DMS153 (cell line): ENCODE results near the gene LUC7L3.
"Not testable (repeated sequence)": the region's sequence is repeated elsewhere in the genome, so short reads cannot be mapped to it uniquely, and the experiment has no call there.

Experiments used
- DNase-seq: peaks from one replicate; lab custom pipeline; 2025; lab: John Stamatoyannopoulos, UW

LUC7L3 gene, protein sequence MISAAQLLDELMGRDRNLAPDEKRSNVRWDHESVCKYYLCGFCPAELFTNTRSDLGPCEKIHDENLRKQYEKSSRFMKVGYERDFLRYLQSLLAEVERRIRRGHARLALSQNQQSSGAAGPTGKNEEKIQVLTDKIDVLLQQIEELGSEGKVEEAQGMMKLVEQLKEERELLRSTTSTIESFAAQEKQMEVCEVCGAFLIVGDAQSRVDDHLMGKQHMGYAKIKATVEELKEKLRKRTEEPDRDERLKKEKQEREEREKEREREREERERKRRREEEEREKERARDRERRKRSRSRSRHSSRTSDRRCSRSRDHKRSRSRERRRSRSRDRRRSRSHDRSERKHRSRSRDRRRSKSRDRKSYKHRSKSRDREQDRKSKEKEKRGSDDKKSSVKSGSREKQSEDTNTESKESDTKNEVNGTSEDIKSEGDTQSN

GRCh38 chr17:50719144-50719923 is at the start of gene LUC7L3:
Gene LUC7L3 (plus strand): TSS chr17:50719603. CDS start chr17:50719733, 130 bp downstream.
- DNase-seq = peak; percentile 89

DNA sequence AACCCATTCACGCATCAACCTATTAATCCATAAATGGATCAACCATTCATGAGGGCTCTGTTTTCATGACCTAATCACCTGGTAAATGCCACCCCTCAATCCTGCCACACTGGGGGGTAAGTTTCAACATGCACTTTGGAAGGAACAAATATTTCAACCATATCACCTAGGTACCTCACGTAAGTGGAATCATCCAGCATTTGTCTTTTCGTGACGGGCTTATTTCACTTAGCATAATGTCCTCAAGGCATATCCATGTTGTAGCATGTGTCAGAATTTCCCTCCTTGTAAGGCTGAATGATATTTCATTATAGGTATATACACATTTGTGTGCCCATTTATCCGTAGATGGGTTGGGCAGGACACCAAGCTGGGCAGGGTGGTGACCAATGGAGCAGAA is 47.3 kb upstream of the LUC7L3 start:
- DNase-seq = no peak

GRCh38 chr17:50672831-50673551 is 46.4 kb upstream of the LUC7L3 start:
- no peak for DNase-seq

- DNase-seq = no peak
These were observed 44.2 kb upstream of the LUC7L3 start for GRCh38 chr17:50675190-50675589.

- no peak for DNase-seq
These were observed 43.8 kb upstream of the LUC7L3 start for GRCh38 chr17:50675627-50676026.

DNA sequence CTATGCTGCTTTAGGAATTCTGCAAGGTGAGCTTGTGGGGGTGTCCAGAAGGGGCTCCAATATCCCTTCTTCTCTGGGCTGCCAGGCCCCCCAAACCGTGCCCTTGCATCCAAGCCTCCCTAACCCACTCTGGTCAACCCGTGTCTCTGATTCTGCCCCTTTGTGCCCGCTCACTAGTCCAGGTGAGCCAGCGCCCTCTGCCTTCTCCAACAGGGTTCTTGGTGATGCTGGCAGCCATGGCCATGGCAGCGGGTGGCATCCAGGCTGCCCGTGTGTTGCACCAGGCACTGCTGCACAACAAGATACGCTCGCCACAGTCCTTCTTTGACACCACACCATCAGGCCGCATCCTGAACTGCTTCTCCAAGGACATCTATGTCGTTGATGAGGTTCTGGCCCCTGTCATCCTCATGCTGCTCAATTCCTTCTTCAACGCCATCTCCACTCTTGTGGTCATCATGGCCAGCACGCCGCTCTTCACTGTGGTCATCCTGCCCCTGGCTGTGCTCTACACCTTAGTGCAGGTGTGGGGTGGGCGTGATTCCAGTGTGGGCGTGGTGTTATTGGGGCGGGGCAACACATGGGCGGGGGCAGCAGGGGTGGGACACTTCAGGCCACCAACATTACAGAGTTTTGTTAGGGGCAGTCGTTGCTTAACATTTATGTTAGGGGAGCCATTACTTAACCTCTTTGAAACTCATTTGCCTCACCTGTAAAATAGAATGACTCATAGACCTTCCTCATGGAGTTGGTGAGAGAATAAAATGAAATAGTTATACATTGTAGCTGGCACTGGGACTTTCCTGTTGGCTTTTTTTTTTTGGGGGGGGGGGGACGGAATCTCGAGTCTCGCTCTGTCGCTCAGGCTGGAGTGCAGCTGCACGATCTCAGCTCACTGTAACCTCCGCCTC is 43.1 kb upstream of the LUC7L3 start:
- no peak for DNase-seq

GRCh38 chr17:50677851-50678375 is 41.5 kb upstream of the LUC7L3 start:
- DNase-seq = no peak

DNA sequence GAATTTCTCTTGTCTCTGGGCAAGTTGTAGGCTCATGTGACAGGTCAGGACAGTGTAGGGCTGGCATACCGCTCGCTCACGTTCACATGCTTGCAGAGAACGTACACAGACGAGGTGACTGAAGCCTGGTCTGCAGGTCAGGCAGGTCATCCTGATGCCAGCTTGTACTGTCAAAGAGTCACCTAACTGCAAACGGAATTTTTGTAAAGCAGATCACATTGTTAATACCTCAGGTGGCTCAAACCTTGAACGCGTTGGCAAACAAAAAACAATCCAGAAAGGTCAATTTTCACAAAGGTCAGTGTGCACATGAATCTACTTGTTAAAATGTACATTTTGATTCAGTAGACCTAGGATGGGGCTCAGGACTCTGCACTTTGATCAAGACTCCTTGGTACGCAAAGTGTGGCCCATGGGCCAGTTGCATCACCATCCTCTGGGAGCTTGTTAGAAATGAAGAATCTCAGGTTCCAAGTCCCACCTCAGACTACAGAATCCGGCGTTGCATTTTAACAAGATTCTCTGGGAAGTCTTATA is 40.3 kb upstream of the LUC7L3 start:
- no peak for DNase-seq

GRCh38 chr17:50680126-50680525 is 39.3 kb upstream of the LUC7L3 start:
- DNase-seq = no peak

DNA sequence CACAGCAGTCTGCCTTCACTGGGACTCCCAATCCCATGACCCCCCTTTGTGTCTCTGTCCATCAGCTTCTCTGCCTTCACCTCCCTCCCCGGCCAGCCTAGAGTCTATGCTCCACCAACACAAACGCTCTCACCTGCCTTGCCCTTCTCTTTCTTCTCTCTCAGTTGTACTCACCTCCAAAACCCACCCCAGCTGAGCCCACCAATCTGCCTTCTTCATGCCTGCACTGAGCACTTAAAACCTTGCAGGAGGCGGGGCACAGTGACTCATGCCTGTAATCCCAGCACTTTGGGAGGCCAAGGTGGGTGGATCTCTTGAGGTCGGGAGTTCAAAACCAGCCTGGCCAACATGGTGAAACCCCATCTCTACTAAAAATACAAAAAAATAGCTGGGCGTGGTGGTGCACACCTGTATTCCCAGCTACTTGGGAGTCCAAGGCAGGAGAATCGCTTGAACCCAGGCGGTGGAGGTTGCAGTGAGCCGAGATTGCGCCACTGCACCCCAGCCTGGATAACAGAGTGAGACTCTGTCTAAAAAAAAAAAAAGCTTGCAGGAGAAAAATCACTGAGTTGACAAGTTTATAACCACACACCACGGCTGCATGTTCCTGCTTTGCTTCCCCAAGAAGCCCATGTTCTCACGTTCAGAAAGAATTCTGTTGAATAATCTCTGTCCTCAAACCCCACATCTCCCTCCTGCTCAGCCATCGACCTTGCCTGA is 38.7 kb upstream of the LUC7L3 start:
- DNase-seq = not testable (repeated sequence)

- peak; percentile 17 for DNase-seq
These were observed 37.9 kb upstream of the LUC7L3 start for GRCh38 chr17:50681263-50682200.

DNA sequence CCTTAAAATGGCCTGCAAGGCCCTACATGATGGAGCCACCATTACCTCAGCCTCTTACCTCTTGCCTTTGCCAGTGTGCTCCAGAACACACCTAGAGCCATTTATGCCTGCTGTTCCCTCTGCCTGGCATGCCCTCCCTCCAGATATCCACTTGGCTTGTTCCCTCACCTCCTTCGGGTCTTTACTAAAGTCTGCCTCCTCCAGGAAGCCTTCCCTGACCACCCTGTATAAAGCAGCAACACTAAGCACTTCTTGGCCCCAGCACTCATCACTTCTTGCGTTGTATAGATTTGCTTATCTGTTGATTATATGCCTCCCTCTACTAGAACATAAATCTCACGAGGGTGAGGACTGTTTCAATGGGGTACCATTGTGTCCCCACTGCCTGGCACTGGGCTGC is 37.0 kb upstream of the LUC7L3 start:
- DNase-seq = no peak

GRCh38 chr17:50682938-50683337 is 36.5 kb upstream of the LUC7L3 start:
- DNase-seq = no peak

- DNase-seq = no peak
These were observed 35.7 kb upstream of the LUC7L3 start for GRCh38 chr17:50683434-50684287.

- DNase-seq = no peak
These were observed 35.2 kb upstream of the LUC7L3 start for GRCh38 chr17:50684288-50684611.

DNA sequence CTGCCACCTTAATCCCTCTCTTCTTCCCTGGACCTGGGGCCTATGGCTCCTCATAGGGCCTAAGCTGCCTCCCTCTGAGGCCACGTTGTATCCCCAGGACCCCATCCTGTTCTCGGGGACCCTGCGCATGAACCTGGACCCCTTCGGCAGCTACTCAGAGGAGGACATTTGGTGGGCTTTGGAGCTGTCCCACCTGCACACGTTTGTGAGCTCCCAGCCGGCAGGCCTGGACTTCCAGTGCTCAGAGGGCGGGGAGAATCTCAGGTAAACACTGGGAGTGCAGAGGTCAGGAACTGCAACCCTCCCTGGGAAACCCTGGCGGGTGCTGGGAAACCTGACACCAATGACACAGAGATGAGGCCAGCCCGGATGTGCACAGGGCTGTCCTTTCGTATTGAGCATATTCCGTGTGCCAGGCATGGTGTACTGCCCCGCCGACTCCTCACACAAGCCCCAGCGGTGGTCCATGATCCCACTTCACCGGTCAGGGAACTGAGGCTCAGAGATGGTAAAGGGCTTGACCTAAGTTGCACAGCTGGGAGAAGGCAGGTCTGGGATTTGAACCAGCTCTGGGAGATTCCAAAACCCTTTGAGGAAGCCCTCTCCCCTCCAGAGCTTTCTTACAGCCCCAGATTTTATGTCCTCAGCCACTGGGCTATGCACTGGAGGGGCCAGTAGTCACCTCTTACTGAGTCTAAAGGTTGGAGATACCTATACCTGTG is 34.6 kb upstream of the LUC7L3 start:
- peak; percentile 73 for DNase-seq

DNA sequence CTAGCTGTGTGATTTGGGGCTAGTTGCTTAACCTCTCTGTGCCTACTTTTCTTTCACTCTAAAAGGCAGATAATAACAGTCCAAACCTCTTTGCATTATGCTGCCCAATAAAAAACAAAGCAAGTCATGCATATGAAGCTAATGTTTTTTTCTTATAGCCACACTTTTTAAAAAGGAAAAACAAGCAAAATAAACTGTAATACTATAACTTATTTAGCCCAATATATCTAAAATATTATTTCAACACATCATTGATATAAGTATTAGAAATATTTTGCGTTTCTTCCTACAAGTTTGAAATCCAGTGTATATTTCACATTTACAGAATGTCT is 34.1 kb upstream of the LUC7L3 start:
- DNase-seq = no peak
